ENCODE results near the gene DNAH6. TPM values are rescaled to one million over a fixed set of nuclear protein-coding genes. Genes with fewer than 3 reads are reported as not detected.

DNAH6 gene
- total RNA-seq, 1 experiment from 2014 or later: not detected

DNA sequence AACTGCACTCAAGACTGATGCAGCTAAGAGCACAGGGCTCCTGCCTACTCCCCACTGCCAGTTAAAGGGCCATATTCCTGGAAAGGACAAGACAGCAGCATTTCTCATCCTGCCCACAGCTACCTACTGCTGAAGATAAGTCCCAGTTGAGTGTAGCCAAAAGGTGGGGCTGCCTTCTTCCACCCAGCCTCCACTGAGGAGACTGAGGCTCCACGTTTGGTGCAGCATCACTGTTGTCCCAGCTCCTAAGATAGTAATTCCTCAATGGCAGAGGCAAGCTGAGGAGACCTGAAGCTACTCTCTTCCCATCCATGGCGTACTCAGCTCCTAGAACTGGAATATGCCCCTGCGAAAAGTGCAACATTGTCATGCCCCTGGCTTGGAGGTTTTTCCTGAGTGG lies 214.9 kb downstream of the DNAH6 start:
- DNase-seq: no peak
- ChIA-PET POLR2A (ENCODE audit: unreplicated experiment) (no interaction called here), CTCF (no interaction called here)
- Histone ChIP-seq H3K9me2 (replicated peaks; ENCODE audit: low read length) (no peaks in the 10 kb centered on the region), H3K4me1 (ENCODE audit: insufficient read depth, low read length) (no peaks in the 10 kb centered on the region), H4K20me1 (ENCODE audit: low read length) (no peaks in the 10 kb centered on the region), H3K27ac (ENCODE audit: low read length) (no peak overlapping the region), H3K4me3 (ENCODE audit: low read length) (no peak overlapping the region), H3K36me3 (ENCODE audit: low read depth, low read length) (no peaks in the 10 kb centered on the region), H3K9me3 (ENCODE audit: low read length) (no peaks in the 10 kb centered on the region), H3K9ac (ENCODE audit: low read length) (no peak overlapping the region), H2AFZ (ENCODE audit: low read length) (no peak overlapping the region), H3K27me3 (ENCODE audit: low read length) (peaks cover 15% of the 10 kb centered on the region), H3F3A (ENCODE audit: low read length, unreplicated experiment) (no peaks in the 10 kb centered on the region), H3K79me2 (ENCODE audit: low read length) (no peaks in the 10 kb centered on the region), H3K4me2 (ENCODE audit: low read length) (no peak overlapping the region)
- no peak for ATAC-seq
- no TSS peak for BruUV-seq (replicated peaks)
- intact Hi-C loops (cut with micrococcal nuclease): no loop called here
- TF ChIP-seq CTCF (conservative IDR thresholded peaks at IDR 0.05; ENCODE audit: low read depth, low read length) (no peak), EZH2 (IDR thresholded peaks at IDR 0.05; ENCODE audit: low read length, unreplicated experiment) (no peak), EZH2phosphoT487 (IDR thresholded peaks at IDR 0.05; ENCODE audit: borderline replicate concordance, low read length) (no peak)

GRCh38 chr2:84732897-84733778 lies 216.8 kb downstream of the DNAH6 start:
- no peak for ATAC-seq
- no peaks in the 10 kb centered on the region for H3K4me1 ChIP-seq (ENCODE audit: insufficient read depth, low read length)
- H3K9ac ChIP-seq (ENCODE audit: low read length): no peak overlapping the region
- TF ChIP-seq EZH2 (IDR thresholded peaks at IDR 0.05; ENCODE audit: low read length, unreplicated experiment): no peak
- H4K20me1 ChIP-seq (ENCODE audit: low read length): no peaks in the 10 kb centered on the region
- intact Hi-C loops (cut with micrococcal nuclease): no loop called here
- BruUV-seq (replicated peaks): no TSS peak
- H3K9me3 ChIP-seq (ENCODE audit: low read length): no peaks in the 10 kb centered on the region
- no peaks in the 10 kb centered on the region for H3F3A ChIP-seq (ENCODE audit: low read length, unreplicated experiment)
- ChIA-PET POLR2A (ENCODE audit: unreplicated experiment) (no interaction called here), CTCF (no interaction called here)
- H3K27ac ChIP-seq (ENCODE audit: low read length): no peak overlapping the region
- H2AFZ ChIP-seq (ENCODE audit: low read length): no peak overlapping the region
- H3K27me3 ChIP-seq (ENCODE audit: low read length): peaks cover 21% of the 10 kb centered on the region
- H3K79me2 ChIP-seq (ENCODE audit: low read length): no peaks in the 10 kb centered on the region
- H3K36me3 ChIP-seq (ENCODE audit: low read depth, low read length): no peaks in the 10 kb centered on the region
- H3K9me2 ChIP-seq (replicated peaks; ENCODE audit: low read length): no peaks in the 10 kb centered on the region
- no peak for DNase-seq
- H3K4me2 ChIP-seq (ENCODE audit: low read length): no peak overlapping the region
- H3K4me3 ChIP-seq (ENCODE audit: low read length): no peak overlapping the region

GRCh38 chr2:84735389-84735788 lies 219.1 kb downstream of the DNAH6 start:
- H3K9me3 ChIP-seq (ENCODE audit: low read length): no peaks in the 10 kb centered on the region
- TF ChIP-seq CTCF (conservative IDR thresholded peaks at IDR 0.05; ENCODE audit: low read depth, low read length) (no peak), EZH2 (IDR thresholded peaks at IDR 0.05; ENCODE audit: low read length, unreplicated experiment) (no peak), EZH2phosphoT487 (IDR thresholded peaks at IDR 0.05; ENCODE audit: borderline replicate concordance, low read length) (no peak)
- no peak overlapping the region for H3K9ac ChIP-seq (ENCODE audit: low read length)
- H4K20me1 ChIP-seq (ENCODE audit: low read length): no peaks in the 10 kb centered on the region
- no peaks in the 10 kb centered on the region for H3K4me1 ChIP-seq (ENCODE audit: insufficient read depth, low read length)
- intact Hi-C loops (cut with micrococcal nuclease): no loop called here
- H3K9me2 ChIP-seq (replicated peaks; ENCODE audit: low read length): no peaks in the 10 kb centered on the region
- H3K27ac ChIP-seq (ENCODE audit: low read length): no peak overlapping the region
- no peak overlapping the region for H3K4me3 ChIP-seq (ENCODE audit: low read length)
- DNase-seq (no peak), ATAC-seq (no peak)
- H3K27me3 ChIP-seq (ENCODE audit: low read length): peaks cover 26% of the 10 kb centered on the region; the same call in 1 of the 2 replicates
- ChIA-PET CTCF (no interaction called here), POLR2A (ENCODE audit: unreplicated experiment) (no interaction called here)
- H3K79me2 ChIP-seq (ENCODE audit: low read length): no peaks in the 10 kb centered on the region
- no peaks in the 10 kb centered on the region for H3K36me3 ChIP-seq (ENCODE audit: low read depth, low read length)
- no peaks in the 10 kb centered on the region for H3F3A ChIP-seq (ENCODE audit: low read length, unreplicated experiment)
- H3K4me2 ChIP-seq (ENCODE audit: low read length): no peak overlapping the region
- no TSS peak for BruUV-seq (replicated peaks)
- no peak overlapping the region for H2AFZ ChIP-seq (ENCODE audit: low read length)
